OCI-LY7 (cell line): ENCODE results near the gene ACOT9.

Experiments
- CTCF ChIP-seq: fragments of 200-600 bp; sonication (generic); conservative IDR thresholded peaks from 2 replicates; pipeline ENCODE4 v1.5.1; 2014; ENCODE audit warnings: mild to moderate bottlenecking, antibody characterized with exemption, low read length, moderate library complexity, mixed read lengths
- EZH2phosphoT487 ChIP-seq: fragments of 200-600 bp; sonication (generic); IDR thresholded peaks from 2 replicates; pipeline ENCODE4 v1.6.1; 2018; ENCODE audit warnings: low read depth, borderline replicate concordance, mild to moderate bottlenecking, mixed run types, antibody characterized with exemption, low read length, moderate library complexity, mixed read lengths

GRCh38 chrX:23661671-23662070 is 81.4 kb downstream of the ACOT9 start:
- TF ChIP-seq CTCF, result no peak
- no peak for TF ChIP-seq EZH2phosphoT487
